Measurements from ENCODE around the gene JTB. TPM values are rescaled to one million over a fixed set of nuclear protein-coding genes. Genes with fewer than 3 reads are reported as not detected.
A peak's percentile ranks its signal among the peaks of the same experiment; 100 is the strongest.

The JTB gene
- total RNA-seq, 4 donors from 2014 or later = 88.8 to 303 (median 280) TPM

- Histone ChIP-seq H3K9me3 (no peaks in the 10 kb centered on the region), H3K36me3 (no peaks in the 10 kb centered on the region), H3K27me3 (no peaks in the 10 kb centered on the region), H3K4me3 (peak overlapping the region in 3 of 4 donors; percentile 86 to 98 (median 96)), H3K4me1 (peaks cover 27 to 48% (median 40%) of the 10 kb centered on the region in 4 donors), H3K27ac (peak overlapping the region; percentile 94 to 98 (median 96))
- TF ChIP-seq EP300 (IDR thresholded peaks at IDR 0.05; ENCODE audit: low read depth) = no peak
- TF ChIP-seq CTCF (IDR thresholded peaks at IDR 0.05) = no peak
- no peak for TF ChIP-seq POLR2A (IDR thresholded peaks at IDR 0.05)
- TF ChIP-seq POLR2AphosphoS5 (IDR thresholded peaks at IDR 0.05) = no peak
- DNase-seq = peak; percentile 29
- in situ Hi-C loops (cut with MboI; ENCODE audit: low pct_ligation_motif_present in 1 of 4, low pct_unique_long_range_greater_than_20kb in 1 of 4, low sequenced_read_pairs in 3 of 4) (loop anchor here in 1 of 4 donors (25.0 kb wide), 1 partner anchor 297 kb away; the partner anchor contains the start of genes ILF2 and SNAPIN), intact Hi-C loops (cut with DNase I; ENCODE audit: low total_unique reads) (no loop called here)
- 3 to 16% methylated on average over 3 to 4 of the region's 4 CpGs for whole genome bisulfite sequencing, 2 donors (ENCODE audit: low coverage in 1 of 2)
Measured at GRCh38 chr1:153958961-153959260, 18.6 kb downstream of the JTB start.

GRCh38 chr1:153958111-153958960 is 19.1 kb downstream of the JTB start, which contains the start of gene CRTC2:
CRTC2 (minus strand) TSS chr1:153958612; CDS start chr1:153958497, 115 bp downstream.
- in situ Hi-C loops (cut with MboI; ENCODE audit: low pct_ligation_motif_present in 1 of 4, low pct_unique_long_range_greater_than_20kb in 1 of 4, low sequenced_read_pairs in 3 of 4) = loop anchor here in 1 of 4 donors (25.0 kb wide), 1 partner anchor 296 kb away; the partner anchor contains the start of genes ILF2 and SNAPIN
- 0% methylated on average over 17 to 67 of the region's 75 CpGs for WGBS, 2 donors (ENCODE audit: low coverage in 1 of 2)
- H3K27ac ChIP-seq = peak within 1 kb of the TSS; percentile 94 to 98 (median 96)
- H3K27me3 ChIP-seq = no peaks in the 10 kb centered on the region
- intact Hi-C loops (cut with DNase I; ENCODE audit: low total_unique reads) = no loop called here
- H3K4me3 ChIP-seq = peak within 1 kb of the TSS; percentile 79 to 98 (median 91)
- H3K4me1 ChIP-seq = peaks cover 27 to 47% (median 38%) of the 10 kb centered on the region in 4 donors
- peak; percentile 99 for DNase-seq
- no peaks in the 10 kb centered on the region for H3K9me3 ChIP-seq
- TF ChIP-seq POLR2AphosphoS5 (IDR thresholded peaks at IDR 0.05) = peak; percentile 75 to 86 (median 84)
- peak; percentile 82 for TF ChIP-seq POLR2A (IDR thresholded peaks at IDR 0.05)
- no peak for TF ChIP-seq EP300 (IDR thresholded peaks at IDR 0.05; ENCODE audit: low read depth)
- TF ChIP-seq CTCF (IDR thresholded peaks at IDR 0.05) = no peak
- H3K36me3 ChIP-seq = no peaks in the 10 kb centered on the region

- Histone ChIP-seq H3K27ac (peak overlapping the region; percentile 94 to 98 (median 96)), H3K27me3 (no peaks in the 10 kb centered on the region), H3K4me3 (peak overlapping the region; percentile 79 to 98 (median 91)), H3K4me1 (peaks cover 27 to 45% (median 36%) of the 10 kb centered on the region in 4 donors), H3K9me3 (no peaks in the 10 kb centered on the region), H3K36me3 (peaks cover 0 to 3% (median 0%) of the 10 kb centered on the region in 4 donors)
- intact Hi-C loops (cut with DNase I; ENCODE audit: low total_unique reads) = no loop called here
- in situ Hi-C loops (cut with MboI; ENCODE audit: low pct_ligation_motif_present in 1 of 4, low pct_unique_long_range_greater_than_20kb in 1 of 4, low sequenced_read_pairs in 3 of 4) = loop anchor here in 1 of 4 donors (25.0 kb wide), 1 partner anchor 295 kb away; the partner anchor contains the start of genes ILF2 and SNAPIN
- no peak for TF ChIP-seq POLR2AphosphoS5 (IDR thresholded peaks at IDR 0.05)
- no peak for TF ChIP-seq EP300 (IDR thresholded peaks at IDR 0.05; ENCODE audit: low read depth)
- no peak for TF ChIP-seq CTCF (IDR thresholded peaks at IDR 0.05)
- 0 to 1% methylated on average over 7 to 13 of the region's 13 CpGs for WGBS, 2 donors (ENCODE audit: low coverage in 1 of 2)
- peak; percentile 46 for DNase-seq
Measured at GRCh38 chr1:153957744-153958110, 19.7 kb downstream of the JTB start.

GRCh38 chr1:153956997-153957715 is 20.3 kb downstream of the JTB start:
- peaks cover 22 to 40% (median 31%) of the 10 kb centered on the region in 4 donors for H3K4me1 ChIP-seq
- H3K36me3 ChIP-seq = peaks cover 0 to 9% (median 2%) of the 10 kb centered on the region in 4 donors
- intact Hi-C loops (cut with DNase I; ENCODE audit: low total_unique reads) (no loop called here), in situ Hi-C loops (cut with MboI; ENCODE audit: low pct_ligation_motif_present in 1 of 4, low pct_unique_long_range_greater_than_20kb in 1 of 4, low sequenced_read_pairs in 3 of 4) (loop anchor here in 1 of 4 donors (25.0 kb wide), 1 partner anchor 295 kb away; the partner anchor contains the start of genes ILF2 and SNAPIN)
- no peaks in the 10 kb centered on the region for H3K9me3 ChIP-seq
- WGBS, 2 donors (ENCODE audit: low coverage in 1 of 2) = 26% methylated on average over 6 of the region's 6 CpGs; no CpG with 5 or more reads in 1 of the 2 donors
- no peak for DNase-seq
- TF ChIP-seq POLR2A (IDR thresholded peaks at IDR 0.05) (no peak), CTCF (IDR thresholded peaks at IDR 0.05) (no peak), EP300 (IDR thresholded peaks at IDR 0.05; ENCODE audit: low read depth) (no peak), POLR2AphosphoS5 (IDR thresholded peaks at IDR 0.05) (no peak)
- peak overlapping the region; percentile 94 to 98 (median 96) for H3K27ac ChIP-seq
- H3K27me3 ChIP-seq = no peaks in the 10 kb centered on the region
- peak overlapping the region; percentile 79 to 98 (median 91) for H3K4me3 ChIP-seq

Measured in transverse colon (tissue), 4 donors.